Cardiac septum (tissue), 1 donor: ENCODE results near the gene CTNND1. TPM values are rescaled to one million over a fixed set of nuclear protein-coding genes. Genes with fewer than 3 reads are reported as not detected.
"Not testable (repeated sequence)": the region's sequence is repeated elsewhere in the genome, so short reads cannot be mapped to it uniquely, and the experiment has no call there.

Experiments
- DNase-seq: peaks from one replicate; pipeline ENCODE4 v3.0.0-alpha.2; 2020; ENCODE audit warnings: low spot score
- intact Hi-C: fragments of 100-400 bp; cut with DNase I; formaldehyde crosslinking; loops from one replicate; pipeline ENCODE4 v1.14.0; 2022
- total RNA-seq: library from RNA; stranded (reverse); fragmentation: NEBNext Ultra II Directional; extraction: Animal tissue kit (Norgen Biotek cat#: 25700); gene quantifications from one replicate; pipeline ENCODE4 v1.2.1, GENCODE V29; 2021
- donor health status: DM: no; HTN: no; CAD: no.

CTNND1 gene
- total RNA-seq, 1 donor from 2014 or later: 73.8 TPM

GRCh38 chr11:57819252-57819979, 57.8 kb downstream of the CTNND1 start:
- intact Hi-C loops: no loop called here
- no peak for DNase-seq

- intact Hi-C loops: no loop called here
- DNase-seq: no peak
Measured at GRCh38 chr11:57823859-57824258, 62.3 kb downstream of the CTNND1 start.

GRCh38 chr11:57834852-57835251, 73.2 kb downstream of the CTNND1 start:
- no peak for DNase-seq
- intact Hi-C loops: no loop called here

- intact Hi-C loops, DNase-seq: not testable (repeated sequence)
Measured at GRCh38 chr11:57838609-57839008, 77.0 kb downstream of the CTNND1 start.

GRCh38 chr11:57842873-57843272, 81.3 kb downstream of the CTNND1 start:
- intact Hi-C loops: no loop called here
- no peak for DNase-seq

GRCh38 chr11:57867966-57868365, 106.4 kb downstream of the CTNND1 start:
- no peak for DNase-seq
- intact Hi-C loops: no loop called here

- no peak for DNase-seq
- intact Hi-C loops: no loop called here
Measured at GRCh38 chr11:57868491-57868890, 106.9 kb downstream of the CTNND1 start.

Other genes with a start within 250 kb of the CTNND1 start
- 2.0 TPM for gene SLC43A1, start 246.1 kb upstream of the CTNND1 start, total RNA-seq
- gene TIMM10, start 231.0 kb upstream of the CTNND1 start, total RNA-seq: 71.6 TPM
- not detected for gene SMTNL1, start 224.2 kb upstream of the CTNND1 start, total RNA-seq
- gene UBE2L6, start 194.1 kb upstream of the CTNND1 start, total RNA-seq: 15.8 TPM
- gene SERPING1, start 164.1 kb upstream of the CTNND1 start, total RNA-seq: 90.0 TPM
- 0.59 TPM for gene YPEL4, start 111.9 kb upstream of the CTNND1 start, total RNA-seq
- 5.8 TPM for gene CLP1, start 104.0 kb upstream of the CTNND1 start, total RNA-seq
- gene ZDHHC5, start 93.7 kb upstream of the CTNND1 start, total RNA-seq: 43.4 TPM
- gene MED19, start 49.6 kb upstream of the CTNND1 start, total RNA-seq: 9.9 TPM
- gene TMX2, start 49.2 kb upstream of the CTNND1 start, total RNA-seq: 56.7 TPM
- gene SELENOH, start 20.3 kb upstream of the CTNND1 start, total RNA-seq: 85.5 TPM
- not detected for gene BTBD18, start 10.0 kb upstream of the CTNND1 start, total RNA-seq